ENCODE results near the gene SLC35E1.

DNA sequence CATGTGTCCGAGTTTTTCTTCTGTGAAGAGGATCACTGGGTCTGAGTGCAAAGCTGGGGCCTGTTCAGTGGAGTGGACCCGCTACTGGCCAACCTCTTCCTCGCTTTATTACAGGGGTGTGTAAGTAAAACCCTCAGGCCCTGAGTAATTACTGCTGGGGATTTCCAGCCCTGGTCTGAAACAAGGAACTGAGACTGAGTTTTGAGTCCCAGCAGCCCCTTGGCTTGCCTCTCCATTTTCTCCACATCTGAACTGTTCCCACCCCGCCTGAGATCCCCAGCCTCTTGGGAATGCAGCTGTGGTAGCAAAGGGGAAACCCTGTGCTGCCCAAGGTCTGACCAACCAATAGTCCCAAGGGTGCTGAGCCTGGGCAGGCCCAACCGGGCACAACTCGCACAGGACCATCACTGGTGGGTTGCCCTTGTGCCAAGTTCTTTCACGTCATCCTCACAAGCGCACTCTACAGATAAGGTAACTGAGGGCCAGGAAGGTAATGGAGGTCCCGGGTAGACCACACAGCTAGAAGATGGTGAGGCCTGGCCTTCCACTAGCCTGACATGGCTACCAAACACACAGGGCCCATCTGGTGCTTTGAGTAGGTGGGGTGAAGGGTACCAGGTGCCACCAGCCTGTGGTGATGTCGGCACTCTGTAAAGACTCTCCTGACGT is 13.7 kb upstream of the SLC35E1 start:
- TF ChIP-seq ATF1 (CRISPR knock-in tag; IDR thresholded peaks at IDR 0.05) (no peak), ZNF671 (CRISPR knock-in tag; IDR thresholded peaks at IDR 0.05) (no peak), ZNF263 (CRISPR knock-in tag; IDR thresholded peaks at IDR 0.05; ENCODE audit: low read depth) (no peak), CTCF (IDR thresholded peaks at IDR 0.05) (no peak)
- TF ChIP-seq, protein P1, sequence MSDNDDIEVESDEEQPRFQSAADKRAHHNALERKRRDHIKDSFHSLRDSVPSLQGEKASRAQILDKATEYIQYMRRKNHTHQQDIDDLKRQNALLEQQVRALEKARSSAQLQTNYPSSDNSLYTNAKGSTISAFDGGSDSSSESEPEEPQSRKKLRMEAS (CRISPR knock-in tag; IDR thresholded peaks at IDR 0.05) = no peak
- TF ChIP-seq, protein P2, sequence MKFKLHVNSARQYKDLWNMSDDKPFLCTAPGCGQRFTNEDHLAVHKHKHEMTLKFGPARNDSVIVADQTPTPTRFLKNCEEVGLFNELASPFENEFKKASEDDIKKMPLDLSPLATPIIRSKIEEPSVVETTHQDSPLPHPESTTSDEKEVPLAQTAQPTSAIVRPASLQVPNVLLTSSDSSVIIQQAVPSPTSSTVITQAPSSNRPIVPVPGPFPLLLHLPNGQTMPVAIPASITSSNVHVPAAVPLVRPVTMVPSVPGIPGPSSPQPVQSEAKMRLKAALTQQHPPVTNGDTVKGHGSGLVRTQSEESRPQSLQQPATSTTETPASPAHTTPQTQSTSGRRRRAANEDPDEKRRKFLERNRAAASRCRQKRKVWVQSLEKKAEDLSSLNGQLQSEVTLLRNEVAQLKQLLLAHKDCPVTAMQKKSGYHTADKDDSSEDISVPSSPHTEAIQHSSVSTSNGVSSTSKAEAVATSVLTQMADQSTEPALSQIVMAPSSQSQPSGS (CRISPR knock-in tag; IDR thresholded peaks at IDR 0.05; ENCODE audit: borderline replicate concordance, low read depth) = no peak
